ENCODE data around the gene LRCH1.

The LRCH1 gene

DNA sequence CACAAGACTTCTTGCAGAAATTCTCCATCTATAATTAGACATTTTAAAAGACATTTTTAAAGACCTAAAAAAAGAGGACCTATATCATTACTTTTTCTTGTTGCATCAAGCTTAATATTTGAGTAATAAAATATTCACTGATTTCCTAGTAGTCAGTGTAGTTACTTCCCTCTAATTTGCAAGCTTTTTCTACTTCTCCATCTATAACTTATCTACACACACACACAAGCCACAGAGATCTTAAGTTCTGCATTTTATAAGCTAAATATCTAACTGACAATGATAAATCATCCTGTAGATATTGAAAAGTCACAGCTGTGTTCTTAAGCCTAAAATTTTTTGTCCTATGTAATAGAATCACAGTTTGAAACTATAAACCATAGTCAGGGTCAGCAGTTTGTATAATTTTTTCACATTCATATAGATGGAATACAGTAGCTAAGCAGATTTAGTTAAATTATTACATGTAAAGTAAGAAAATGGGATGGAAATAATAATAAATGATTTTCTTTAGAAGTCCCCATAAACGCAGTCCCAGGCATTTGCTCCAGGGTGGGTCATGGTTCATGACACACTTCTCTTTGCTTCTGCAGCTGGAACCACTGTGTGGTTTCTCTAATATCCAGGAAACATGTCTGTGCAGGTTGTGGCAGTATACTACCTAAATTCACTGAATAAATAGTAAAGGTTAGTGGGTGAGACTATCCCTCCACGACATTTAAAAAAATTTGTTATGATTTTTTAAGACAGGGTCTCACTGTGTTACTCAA lies 183.8 kb downstream of the LRCH1 start:
- 100% methylated on average over 1 to 2 of the region's 2 CpGs for WGBS, 2 experiments (ENCODE audit: insufficient coverage in 2 of 2)
- no peaks in the 10 kb centered on the region for H3K9me3 ChIP-seq (ENCODE audit: control insufficient read depth, low read length)
- no peak overlapping the region for H3K27ac ChIP-seq (ENCODE audit: low read depth, low read length, severe bottlenecking)
- H3K4me3 ChIP-seq (ENCODE audit: extremely low read depth, insufficient read depth, low read length, poor library complexity, severe bottlenecking), result no peak overlapping the region
- H3K4me1 ChIP-seq (ENCODE audit: control insufficient read depth, insufficient read depth, low read length, poor library complexity, severe bottlenecking), result no peaks in the 10 kb centered on the region
- H3K36me3 ChIP-seq (ENCODE audit: control insufficient read depth, insufficient read depth, low read length), result peaks cover 55% of the 10 kb centered on the region

DNA sequence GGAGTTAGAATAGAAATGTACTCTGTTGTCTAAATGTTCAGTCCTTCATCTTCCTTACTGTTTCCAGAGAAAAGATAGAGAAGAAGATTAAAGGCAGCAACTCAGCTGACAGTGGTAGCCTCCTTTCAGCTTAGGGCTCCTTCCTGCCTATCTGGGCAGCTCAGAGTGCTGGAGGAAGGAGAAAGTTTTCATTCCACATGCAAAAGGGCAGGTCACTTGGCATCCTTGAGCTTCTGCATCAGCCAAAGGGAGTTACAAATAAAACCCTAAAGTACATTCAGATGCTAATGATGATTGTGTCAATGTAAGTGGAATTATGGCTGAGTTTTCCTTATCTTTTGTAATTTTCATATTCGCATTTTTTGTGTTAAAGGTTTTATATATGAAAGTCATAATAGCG lies 185.1 kb downstream of the LRCH1 start:
- no peak overlapping the region for H3K27ac ChIP-seq (ENCODE audit: low read depth, low read length, severe bottlenecking)
- no CpG with 5 or more reads among the region's 2 CpGs for WGBS, 2 experiments (ENCODE audit: insufficient coverage in 2 of 2)
- no peaks in the 10 kb centered on the region for H3K9me3 ChIP-seq (ENCODE audit: control insufficient read depth, low read length)

DNA sequence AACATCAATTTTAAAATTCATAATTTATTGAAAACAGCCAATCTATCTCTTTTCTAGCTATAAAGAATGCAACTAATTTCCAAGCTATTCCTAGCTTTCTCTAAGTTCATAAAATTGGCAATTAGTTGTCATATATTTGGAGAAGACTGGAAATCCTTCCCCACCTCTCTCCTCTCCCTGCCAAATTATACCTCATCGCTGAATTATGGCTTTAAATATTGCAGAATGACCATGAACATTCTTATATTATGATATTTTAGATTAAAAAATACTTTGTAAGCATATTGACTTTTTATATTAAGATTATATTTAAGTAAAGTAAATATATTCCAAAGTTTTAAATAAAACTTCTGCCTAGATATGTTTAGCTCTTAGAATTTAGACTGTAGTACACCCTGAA lies 185.8 kb downstream of the LRCH1 start:
- Histone ChIP-seq H3K4me3 (ENCODE audit: extremely low read depth, insufficient read depth, low read length, poor library complexity, severe bottlenecking) (no peak overlapping the region), H3K4me1 (ENCODE audit: control insufficient read depth, insufficient read depth, low read length, poor library complexity, severe bottlenecking) (no peaks in the 10 kb centered on the region), H3K27ac (ENCODE audit: low read depth, low read length, severe bottlenecking) (no peak overlapping the region), H3K9me3 (ENCODE audit: control insufficient read depth, low read length) (no peaks in the 10 kb centered on the region), H3K36me3 (ENCODE audit: control insufficient read depth, insufficient read depth, low read length) (peaks cover 62% of the 10 kb centered on the region)
- no CpG with 5 or more reads among the region's 1 CpG for WGBS, 2 experiments (ENCODE audit: insufficient coverage in 2 of 2)

More for the DNA sequence above, 185.1 kb downstream of the LRCH1 start:
- Histone ChIP-seq H3K36me3 (ENCODE audit: control insufficient read depth, insufficient read depth, low read length) (peaks cover 57% of the 10 kb centered on the region), H3K4me3 (ENCODE audit: extremely low read depth, insufficient read depth, low read length, poor library complexity, severe bottlenecking) (no peak overlapping the region), H3K4me1 (ENCODE audit: control insufficient read depth, insufficient read depth, low read length, poor library complexity, severe bottlenecking) (no peaks in the 10 kb centered on the region)

DNA sequence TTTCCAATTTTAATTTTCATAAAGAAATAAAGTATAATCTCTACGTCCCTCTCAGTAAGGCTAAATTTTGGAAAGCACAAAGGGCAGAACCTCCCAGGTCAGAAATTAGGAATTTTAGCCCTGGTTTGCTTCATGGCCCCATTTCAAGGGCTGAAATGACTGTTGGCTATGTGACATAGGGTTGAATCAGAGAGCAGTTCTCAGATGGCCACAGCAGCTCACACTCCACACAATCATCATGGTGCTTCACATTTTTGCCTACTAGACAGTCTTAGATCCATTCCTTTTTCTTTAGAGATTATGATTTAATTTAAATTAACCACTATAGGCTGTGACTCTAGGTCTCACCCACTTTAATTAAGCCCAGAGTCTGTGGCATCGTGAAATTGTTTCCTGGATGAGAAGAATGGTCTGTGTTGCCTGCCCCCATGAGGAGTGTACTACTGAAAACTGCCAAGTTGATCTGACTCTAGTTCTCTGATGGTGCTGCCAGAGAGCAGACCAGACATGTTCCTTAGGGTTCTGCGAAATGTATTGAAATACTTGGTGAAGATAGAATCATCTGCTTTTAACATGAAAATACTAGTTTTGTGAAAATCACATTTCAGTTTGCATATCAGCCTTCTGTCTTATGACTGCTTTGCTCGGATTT lies 186.6 kb downstream of the LRCH1 start:
- Histone ChIP-seq H3K36me3 (ENCODE audit: control insufficient read depth, insufficient read depth, low read length) (peaks cover 65% of the 10 kb centered on the region), H3K4me3 (ENCODE audit: extremely low read depth, insufficient read depth, low read length, poor library complexity, severe bottlenecking) (no peak overlapping the region), H3K9me3 (ENCODE audit: control insufficient read depth, low read length) (no peaks in the 10 kb centered on the region), H3K4me1 (ENCODE audit: control insufficient read depth, insufficient read depth, low read length, poor library complexity, severe bottlenecking) (no peaks in the 10 kb centered on the region), H3K27ac (ENCODE audit: low read depth, low read length, severe bottlenecking) (no peak overlapping the region)
- WGBS, 2 experiments (ENCODE audit: insufficient coverage in 2 of 2), result 90 to 93% methylated on average over 2 of the region's 4 CpGs

DNA sequence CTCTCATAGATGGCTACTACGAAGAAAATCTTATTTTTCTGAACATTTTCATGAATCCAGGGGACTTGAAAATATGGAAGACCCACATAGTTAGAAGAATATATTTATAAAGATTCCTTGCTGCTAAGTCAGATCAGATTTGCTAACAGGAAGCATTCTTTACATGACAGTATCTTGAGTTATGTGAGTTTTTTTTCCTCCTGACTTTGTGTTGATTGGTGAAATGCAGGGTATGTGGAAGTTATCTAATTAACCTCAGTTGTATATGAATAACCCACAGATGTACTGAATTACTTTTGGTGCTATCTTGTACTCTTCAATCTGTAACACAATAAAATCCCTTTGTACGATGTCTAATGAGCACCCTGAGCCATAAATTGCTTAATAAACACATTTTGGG lies 190.2 kb downstream of the LRCH1 start:
- peaks cover 83% of the 10 kb centered on the region for H3K36me3 ChIP-seq (ENCODE audit: control insufficient read depth, insufficient read depth, low read length)
- H3K27ac ChIP-seq (ENCODE audit: low read depth, low read length, severe bottlenecking), result no peak overlapping the region
- no peaks in the 10 kb centered on the region for H3K4me1 ChIP-seq (ENCODE audit: control insufficient read depth, insufficient read depth, low read length, poor library complexity, severe bottlenecking)
- H3K9me3 ChIP-seq (ENCODE audit: control insufficient read depth, low read length), result peaks cover 5% of the 10 kb centered on the region
- WGBS, 2 experiments (ENCODE audit: insufficient coverage in 2 of 2), result 100% methylated on average over 1 of the region's 2 CpGs; no CpG with 5 or more reads in 1 of the 2 experiments
- H3K4me3 ChIP-seq (ENCODE audit: extremely low read depth, insufficient read depth, low read length, poor library complexity, severe bottlenecking), result no peak overlapping the region

DNA sequence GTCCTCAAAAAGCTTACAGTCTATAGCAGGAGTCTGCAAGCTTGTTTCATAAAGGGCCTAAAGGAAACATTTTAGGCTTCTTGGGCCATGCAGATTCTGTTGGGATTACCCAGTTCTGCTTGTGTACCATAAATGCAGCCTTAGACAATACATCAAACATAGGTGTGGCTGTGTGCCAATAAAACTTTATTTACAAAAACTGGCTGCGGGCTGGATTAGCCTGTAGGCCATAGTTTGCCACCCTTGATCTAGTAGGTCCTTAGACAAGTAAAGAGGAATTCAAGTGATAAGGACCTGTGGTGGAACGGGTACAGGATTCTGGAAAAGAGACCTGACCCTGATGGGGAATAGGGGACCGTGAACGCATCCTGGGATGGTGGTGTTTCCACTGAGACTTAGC lies 192.1 kb downstream of the LRCH1 start:
- Histone ChIP-seq H3K4me3 (ENCODE audit: extremely low read depth, insufficient read depth, low read length, poor library complexity, severe bottlenecking) (no peak overlapping the region), H3K4me1 (ENCODE audit: control insufficient read depth, insufficient read depth, low read length, poor library complexity, severe bottlenecking) (no peaks in the 10 kb centered on the region), H3K27ac (ENCODE audit: low read depth, low read length, severe bottlenecking) (no peak overlapping the region), H3K36me3 (ENCODE audit: control insufficient read depth, insufficient read depth, low read length) (peaks cover 91% of the 10 kb centered on the region), H3K9me3 (ENCODE audit: control insufficient read depth, low read length) (peaks cover 5% of the 10 kb centered on the region)
- 93 to 98% methylated on average over 4 of the region's 4 CpGs for WGBS, 2 experiments (ENCODE audit: insufficient coverage in 2 of 2)

DNA sequence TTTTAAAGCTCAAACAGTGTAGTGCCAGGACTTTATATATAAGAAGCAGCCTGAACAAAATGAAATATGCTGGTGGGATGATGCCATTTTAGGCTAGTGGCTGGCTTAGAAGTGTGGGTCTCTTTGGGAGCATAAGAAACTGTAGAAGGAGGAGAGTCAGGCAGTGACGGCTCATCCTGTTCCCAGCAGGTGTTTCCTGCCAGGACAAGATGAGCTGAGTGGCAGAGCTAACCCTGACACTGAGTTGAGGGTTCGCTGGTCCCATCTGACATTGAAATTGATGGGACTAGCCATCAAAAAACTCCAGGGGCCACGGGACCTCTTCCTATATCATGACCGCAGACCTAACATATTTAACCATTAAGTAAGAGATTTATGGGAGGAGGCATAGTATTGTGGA lies 192.7 kb downstream of the LRCH1 start:
- Histone ChIP-seq H3K27ac (ENCODE audit: low read depth, low read length, severe bottlenecking) (no peak overlapping the region), H3K4me1 (ENCODE audit: control insufficient read depth, insufficient read depth, low read length, poor library complexity, severe bottlenecking) (no peaks in the 10 kb centered on the region), H3K36me3 (ENCODE audit: control insufficient read depth, insufficient read depth, low read length) (peaks cover 93% of the 10 kb centered on the region), H3K9me3 (ENCODE audit: control insufficient read depth, low read length) (peaks cover 5% of the 10 kb centered on the region), H3K4me3 (ENCODE audit: extremely low read depth, insufficient read depth, low read length, poor library complexity, severe bottlenecking) (no peak overlapping the region)
- WGBS, 2 experiments (ENCODE audit: insufficient coverage in 2 of 2), result 56 to 68% methylated on average over 1 to 2 of the region's 4 CpGs

DNA sequence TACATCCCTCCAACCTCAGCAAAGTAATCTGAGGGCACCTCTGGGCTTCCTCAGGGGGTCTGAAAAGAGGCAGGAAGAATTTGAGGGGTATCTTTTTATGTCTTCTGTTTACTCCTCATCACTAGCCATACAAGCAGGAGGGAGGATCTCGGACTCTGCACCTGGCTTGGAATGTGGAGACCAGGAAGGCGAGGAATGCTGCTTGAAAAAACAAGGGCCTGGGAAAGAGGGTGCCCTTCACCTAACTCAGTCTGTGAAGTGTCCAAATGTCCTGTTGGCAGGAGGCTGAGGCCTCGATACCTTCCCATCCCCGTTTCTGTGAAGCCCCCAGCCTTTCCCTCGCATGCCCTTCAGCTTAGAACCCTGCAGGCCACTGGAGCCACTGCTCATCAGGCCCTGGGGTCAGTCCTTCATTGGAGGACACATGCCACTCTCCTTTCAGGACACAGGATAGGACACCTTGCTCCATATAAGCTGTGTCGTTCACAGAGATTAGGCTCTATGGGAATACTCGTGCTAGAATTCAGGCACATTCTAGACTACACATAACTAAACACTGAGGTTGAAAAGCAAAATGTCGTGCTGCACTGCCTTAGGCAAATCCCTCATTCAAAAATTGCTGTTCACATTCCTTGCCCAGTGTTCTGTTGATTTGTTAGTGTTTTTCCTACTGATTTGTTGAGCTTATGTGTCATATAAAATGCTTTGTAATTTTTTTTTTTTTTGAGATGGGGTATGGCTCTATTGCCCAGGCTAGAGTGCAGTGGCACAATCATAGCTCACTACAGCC lies 194.3 kb downstream of the LRCH1 start:
- Histone ChIP-seq H3K4me1 (ENCODE audit: control insufficient read depth, insufficient read depth, low read length, poor library complexity, severe bottlenecking) (no peaks in the 10 kb centered on the region), H3K4me3 (ENCODE audit: extremely low read depth, insufficient read depth, low read length, poor library complexity, severe bottlenecking) (no peak overlapping the region), H3K9me3 (ENCODE audit: control insufficient read depth, low read length) (peaks cover 5% of the 10 kb centered on the region), H3K36me3 (ENCODE audit: control insufficient read depth, insufficient read depth, low read length) (peaks cover 86% of the 10 kb centered on the region), H3K27ac (ENCODE audit: low read depth, low read length, severe bottlenecking) (no peak overlapping the region)
- 89 to 96% methylated on average over 7 of the region's 8 CpGs for WGBS, 2 experiments (ENCODE audit: insufficient coverage in 2 of 2)

DNA sequence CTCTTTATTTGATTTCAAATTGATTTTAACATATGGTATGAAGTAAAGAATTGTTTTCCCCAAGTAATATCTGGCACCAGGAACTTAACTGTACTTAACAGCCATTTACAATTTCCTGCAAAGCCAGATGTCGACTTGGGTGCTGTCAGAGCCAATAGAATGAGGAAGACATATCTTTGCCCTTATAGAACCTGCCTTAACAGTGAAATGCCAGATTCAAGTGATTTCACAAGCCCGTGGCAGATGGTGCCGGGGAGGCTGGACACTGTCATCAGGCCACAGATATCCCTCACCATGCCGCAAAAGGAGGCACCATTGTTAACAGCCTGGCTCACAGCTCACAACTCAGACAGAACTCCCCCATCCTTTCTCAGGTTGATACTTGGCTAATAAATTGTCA lies 195.3 kb downstream of the LRCH1 start:
- H3K27ac ChIP-seq (ENCODE audit: low read depth, low read length, severe bottlenecking), result no peak overlapping the region
- 89 to 93% methylated on average over 3 to 4 of the region's 4 CpGs for WGBS, 2 experiments (ENCODE audit: insufficient coverage in 2 of 2)
- H3K36me3 ChIP-seq (ENCODE audit: control insufficient read depth, insufficient read depth, low read length), result peaks cover 76% of the 10 kb centered on the region

DNA sequence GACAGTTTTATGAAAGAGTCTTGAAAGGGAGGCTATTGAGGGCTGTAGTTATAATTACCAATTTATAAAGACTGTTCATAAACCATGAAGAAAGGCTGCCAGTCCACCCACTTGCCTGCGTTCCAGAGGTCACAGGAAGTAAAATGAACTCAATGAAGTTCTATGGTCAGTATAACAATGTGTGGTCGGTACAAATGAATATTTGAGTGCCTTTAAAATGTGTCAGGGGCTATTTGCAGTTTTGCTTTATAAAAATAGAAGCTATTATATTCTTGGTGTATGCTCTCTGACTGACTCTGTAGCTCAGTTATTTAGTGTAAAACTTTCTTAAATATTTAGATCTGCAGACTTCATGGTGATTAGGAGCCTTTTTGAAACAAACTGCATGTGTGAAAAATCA lies 197.0 kb downstream of the LRCH1 start:
- H3K9me3 ChIP-seq (ENCODE audit: control insufficient read depth, low read length), result peaks cover 5% of the 10 kb centered on the region
- 100% methylated on average over 1 to 2 of the region's 2 CpGs for WGBS, 2 experiments (ENCODE audit: insufficient coverage in 2 of 2)
- no peak overlapping the region for H3K4me3 ChIP-seq (ENCODE audit: extremely low read depth, insufficient read depth, low read length, poor library complexity, severe bottlenecking)
- no peaks in the 10 kb centered on the region for H3K4me1 ChIP-seq (ENCODE audit: control insufficient read depth, insufficient read depth, low read length, poor library complexity, severe bottlenecking)
- peaks cover 60% of the 10 kb centered on the region for H3K36me3 ChIP-seq (ENCODE audit: control insufficient read depth, insufficient read depth, low read length)
- no peak overlapping the region for H3K27ac ChIP-seq (ENCODE audit: low read depth, low read length, severe bottlenecking)

More for the DNA sequence above, 195.3 kb downstream of the LRCH1 start:
- Histone ChIP-seq H3K9me3 (ENCODE audit: control insufficient read depth, low read length) (peaks cover 5% of the 10 kb centered on the region), H3K4me3 (ENCODE audit: extremely low read depth, insufficient read depth, low read length, poor library complexity, severe bottlenecking) (no peak overlapping the region), H3K4me1 (ENCODE audit: control insufficient read depth, insufficient read depth, low read length, poor library complexity, severe bottlenecking) (no peaks in the 10 kb centered on the region)
